GM12892 (cell line): ENCODE data around the gene IL9R.
"Not testable (repeated sequence)": the region's sequence is repeated elsewhere in the genome, so short reads cannot be mapped to it uniquely, and the experiment has no call there.

ENCODE experiments used
- DNase-seq: peaks from one replicate; pipeline ENCODE4 v3.0.0; 2011; ENCODE audit not compliant: insufficient read length
- FAIRE-seq: peaks from 2 replicates; lab custom pipeline; 2011; peaks lifted over from hg19 to GRCh38; lab: Jason Lieb, UNC
- POLR2A ChIP-seq: IDR thresholded peaks from 2 replicates; pipeline ENCODE4 v1.6.1; 2011; ENCODE audit warnings: low read depth, low read length, control low read depth
- POLR2AphosphoS5 ChIP-seq: IDR thresholded peaks from 2 replicates; pipeline ENCODE4 v1.6.1; 2011; ENCODE audit warnings: low read depth, low read length, control low read depth
- TAF1 ChIP-seq: IDR thresholded peaks from 2 replicates; pipeline ENCODE4 v1.6.1; 2011; ENCODE audit warnings: low read depth, mild to moderate bottlenecking, control low read depth, low read length, borderline replicate concordance

The IL9R gene

DNA sequence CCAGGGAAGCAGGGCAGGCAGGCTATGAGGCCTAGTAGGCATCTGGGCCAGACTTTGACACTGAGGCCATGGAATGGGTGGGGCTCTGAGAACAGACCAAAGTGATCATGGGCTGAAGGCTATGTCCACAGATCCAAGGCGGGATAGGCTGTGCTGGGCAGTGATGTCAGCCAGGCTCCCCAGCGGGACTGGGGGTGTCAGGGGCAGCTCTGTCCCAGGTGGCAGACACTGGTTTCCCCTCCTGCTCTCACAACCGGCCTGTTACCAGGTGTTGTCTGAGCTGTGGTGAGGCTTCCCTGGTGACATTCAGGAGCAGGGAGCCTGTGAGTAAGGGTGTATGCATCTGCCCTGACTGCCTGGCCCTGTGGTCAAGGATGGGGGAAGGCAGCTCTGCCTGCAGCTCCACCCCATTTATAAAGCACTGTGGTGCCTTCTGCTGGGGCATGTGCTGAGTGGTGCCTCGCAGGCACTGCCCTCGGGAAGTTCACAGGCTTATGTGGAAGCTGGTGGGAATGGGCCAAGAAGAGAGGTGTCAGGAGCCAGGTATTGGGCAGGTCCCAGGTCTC, 2.9 kb downstream of the IL9R start:
- TF ChIP-seq TAF1 (no peak), POLR2A (no peak), POLR2AphosphoS5 (no peak)
- no peak for DNase-seq
- no peak for FAIRE-seq

DNA sequence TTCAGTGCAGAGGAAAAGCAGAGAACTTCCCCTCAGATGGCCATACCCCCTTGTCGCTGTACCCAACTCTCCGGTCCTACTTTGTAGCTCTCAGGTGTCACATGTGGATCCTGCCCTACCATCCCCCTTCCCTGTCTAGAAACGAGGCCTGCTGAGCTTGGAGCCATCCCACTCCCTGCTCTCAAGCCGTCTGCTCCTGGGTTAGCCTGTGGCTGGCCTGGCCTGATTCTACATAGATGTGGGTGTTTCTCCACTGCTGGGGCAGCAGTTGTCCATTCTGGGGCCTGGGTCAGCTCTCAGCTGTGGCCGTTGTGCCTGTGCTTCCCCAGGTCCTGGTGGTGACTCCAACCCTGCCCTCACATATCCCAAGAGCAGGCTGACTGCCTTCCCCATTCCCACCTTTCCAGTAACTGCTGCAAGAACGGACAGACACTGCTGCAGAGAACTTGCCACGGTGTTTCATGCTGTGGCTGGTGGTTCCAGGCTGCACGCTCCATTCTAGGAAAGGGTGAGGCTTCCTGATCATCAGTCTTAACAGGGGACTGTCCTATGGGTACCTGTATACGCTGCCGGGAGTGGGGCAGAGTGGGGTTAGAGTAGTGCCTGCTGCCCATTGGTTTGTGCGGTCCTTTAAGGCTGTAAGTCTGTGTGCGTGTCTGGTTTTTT, 3.6 kb downstream of the IL9R start:
- FAIRE-seq = no peak
- TF ChIP-seq POLR2A (no peak), POLR2AphosphoS5 (no peak), TAF1 (no peak)
- no peak for DNase-seq

DNA sequence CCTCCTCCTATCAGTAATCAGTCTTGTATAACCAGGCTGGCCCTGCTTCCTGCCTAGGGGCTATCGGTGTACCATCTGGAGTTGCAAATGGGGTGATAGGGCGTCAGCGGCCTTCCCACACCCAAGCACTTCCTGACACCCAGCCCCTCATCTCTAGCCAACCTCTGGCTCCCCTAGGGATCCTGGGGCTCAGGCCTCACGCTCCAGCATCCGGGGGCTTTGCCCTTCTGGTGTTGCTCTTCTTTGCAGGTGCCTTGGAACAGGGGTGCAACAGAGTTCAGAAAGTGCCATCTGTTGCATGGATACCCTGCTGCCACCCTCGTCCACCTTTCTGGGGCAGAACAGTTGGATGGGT, 4.1 kb downstream of the IL9R start:
- FAIRE-seq = no peak
- DNase-seq = no peak
- TF ChIP-seq POLR2AphosphoS5 = no peak

DNA sequence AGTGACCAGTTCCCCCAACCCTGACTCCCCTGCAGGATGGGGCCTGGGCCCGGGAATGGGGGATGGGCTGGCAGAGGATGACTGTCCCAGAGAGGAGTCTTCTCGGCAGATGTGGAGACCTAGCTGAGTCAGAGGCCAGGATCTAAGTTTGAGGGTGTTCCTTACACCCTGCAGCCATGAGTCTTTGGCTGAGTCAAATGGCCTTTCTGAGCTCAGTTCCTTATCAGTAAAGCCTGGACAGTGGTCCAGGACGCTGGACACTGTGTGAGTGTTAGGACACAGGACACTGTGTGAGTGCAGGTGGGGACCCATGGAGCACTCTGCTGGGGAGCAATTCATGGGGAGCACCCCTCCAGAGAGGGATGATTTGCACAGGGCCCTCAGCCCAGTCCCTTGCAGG, 5.0 kb downstream of the IL9R start:
- TF ChIP-seq POLR2AphosphoS5 (no peak), POLR2A (no peak), TAF1 (no peak)
- no peak for DNase-seq
- no peak for FAIRE-seq

DNA sequence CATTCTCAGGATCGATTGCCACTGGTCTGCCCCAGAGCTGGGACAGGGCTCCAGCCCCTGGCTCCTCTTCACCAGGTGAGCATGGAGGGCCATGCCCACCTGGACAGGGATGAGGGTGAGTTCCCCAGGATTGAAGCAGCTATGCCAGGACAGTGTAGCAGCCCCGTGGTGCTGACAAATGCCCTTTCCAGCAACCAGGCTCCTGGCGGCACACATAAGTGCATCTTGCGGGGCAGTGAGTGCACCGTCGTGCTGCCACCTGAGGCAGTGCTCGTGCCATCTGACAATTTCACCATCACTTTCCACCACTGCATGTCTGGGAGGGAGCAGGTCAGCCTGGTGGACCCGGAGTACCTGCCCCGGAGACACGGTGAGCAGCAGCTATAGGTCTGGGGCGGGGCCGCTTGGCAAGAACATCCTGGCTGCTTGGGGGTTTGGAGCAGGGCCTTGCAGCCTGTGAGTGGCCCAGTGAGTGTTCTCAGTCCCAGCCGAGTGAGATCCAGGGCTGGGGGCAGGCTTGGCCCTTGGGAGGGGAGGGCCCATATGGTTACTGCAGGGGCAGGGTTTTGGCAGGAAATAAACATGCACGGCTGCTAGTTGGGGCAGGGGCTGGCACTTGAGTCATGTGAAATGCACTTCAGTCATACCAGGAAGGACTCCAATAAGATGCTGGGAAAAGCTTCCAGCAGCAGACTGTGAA, 6.1 kb downstream of the IL9R start:
- FAIRE-seq (no peak), DNase-seq (no peak)
- no peak for TF ChIP-seq TAF1
- TF ChIP-seq POLR2AphosphoS5 = no peak
- TF ChIP-seq POLR2A = no peak

DNA sequence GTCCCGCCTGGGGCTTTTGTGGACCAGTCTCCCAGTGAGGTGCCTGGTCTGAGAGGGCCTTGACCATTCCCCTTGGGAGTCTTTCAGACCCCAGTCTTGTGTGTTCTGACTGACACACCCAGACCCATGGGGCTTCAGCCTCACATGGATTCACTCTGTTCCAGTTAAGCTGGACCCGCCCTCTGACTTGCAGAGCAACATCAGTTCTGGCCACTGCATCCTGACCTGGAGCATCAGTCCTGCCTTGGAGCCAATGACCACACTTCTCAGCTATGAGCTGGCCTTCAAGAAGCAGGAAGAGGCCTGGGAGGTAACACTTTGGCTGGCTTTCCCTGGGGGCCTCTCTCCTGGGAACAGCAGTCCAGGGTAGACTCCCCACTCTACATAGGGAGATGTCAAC, 6.8 kb downstream of the IL9R start:
- FAIRE-seq = no peak

DNA sequence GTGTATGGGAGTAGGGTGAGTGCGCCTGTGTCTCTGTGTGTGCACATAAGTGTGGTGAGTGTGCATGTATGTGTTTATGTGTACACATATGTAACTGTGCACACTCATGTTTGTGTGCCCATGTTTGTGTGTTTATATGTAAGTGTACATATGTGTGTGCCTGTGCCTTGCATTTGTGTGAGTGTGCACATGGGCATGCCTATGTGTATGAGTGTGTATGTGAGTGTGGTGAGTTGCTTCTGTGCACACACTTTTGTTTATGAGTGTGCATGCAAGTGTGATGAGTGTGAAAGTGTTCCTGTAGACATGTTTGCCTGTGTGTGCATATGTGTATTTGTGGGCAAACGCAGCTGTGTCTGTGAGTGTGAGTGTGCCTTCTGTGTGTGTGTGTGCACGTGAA, 7.2 kb downstream of the IL9R start:
- TF ChIP-seq POLR2AphosphoS5 = no peak
- TF ChIP-seq POLR2A = no peak
- no peak for TF ChIP-seq TAF1
- FAIRE-seq (no peak), DNase-seq (no peak)

More for the DNA sequence above, 6.8 kb downstream of the IL9R start:
- no peak for TF ChIP-seq POLR2A
- no peak for TF ChIP-seq POLR2AphosphoS5
- TF ChIP-seq TAF1 = no peak
- no peak for DNase-seq

DNA sequence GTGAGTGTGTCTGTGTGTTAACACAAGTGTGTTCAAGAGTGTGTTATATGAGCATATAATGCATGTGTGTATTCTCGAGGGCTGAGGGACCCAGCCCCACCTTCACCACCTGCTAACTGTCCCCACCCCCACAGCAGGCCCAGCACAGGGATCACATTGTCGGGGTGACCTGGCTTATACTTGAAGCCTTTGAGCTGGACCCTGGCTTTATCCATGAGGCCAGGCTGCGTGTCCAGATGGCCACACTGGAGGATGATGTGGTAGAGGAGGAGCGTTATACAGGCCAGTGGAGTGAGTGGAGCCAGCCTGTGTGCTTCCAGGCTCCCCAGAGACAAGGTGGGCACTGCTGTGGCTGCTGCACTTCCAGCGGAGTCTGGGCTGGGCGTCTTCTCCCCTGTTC, 7.6 kb downstream of the IL9R start:
- FAIRE-seq (no peak), DNase-seq (no peak)
- no peak for TF ChIP-seq POLR2A
- no peak for TF ChIP-seq TAF1
- no peak for TF ChIP-seq POLR2AphosphoS5

DNA sequence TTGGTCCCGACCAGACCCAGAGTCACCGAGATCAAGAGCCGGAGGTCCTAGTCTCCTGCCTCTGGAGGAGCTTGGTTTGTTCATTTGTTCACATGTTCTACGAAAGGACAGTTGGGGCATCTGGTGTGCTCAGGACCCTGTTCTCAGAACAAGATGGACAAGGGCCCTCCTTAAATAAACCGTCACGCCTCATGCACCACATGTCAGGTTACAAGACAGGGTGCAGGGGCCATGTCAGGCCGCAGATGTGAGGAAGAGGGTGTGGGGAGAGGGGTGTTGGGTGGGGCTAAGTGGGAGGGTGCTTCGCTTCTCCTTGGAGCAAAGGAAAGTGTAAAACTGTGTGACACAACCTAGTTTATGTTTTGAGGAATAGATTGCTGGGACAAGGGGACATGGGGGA, 9.0 kb downstream of the IL9R start:
- FAIRE-seq = not testable (repeated sequence)

DNA sequence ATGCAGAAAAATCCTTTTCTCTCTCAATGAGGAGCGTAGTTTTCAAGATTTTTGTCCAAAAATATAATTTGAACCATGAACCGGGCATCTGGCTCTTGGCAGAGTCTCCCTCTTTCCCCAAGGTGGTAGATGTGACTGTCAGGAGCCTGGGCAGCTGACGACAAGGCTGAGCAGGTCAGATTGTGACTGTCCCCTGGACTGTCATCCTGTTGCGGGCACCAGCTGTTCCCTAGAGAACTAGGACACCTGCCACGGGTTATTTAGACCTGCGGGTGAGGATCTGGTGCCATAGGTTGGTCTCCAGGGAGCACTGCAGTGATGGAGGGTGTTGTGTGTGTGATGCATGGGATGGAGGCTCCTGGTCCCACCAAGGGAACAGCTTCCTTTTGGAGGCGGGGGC, 10.9 kb downstream of the IL9R start:
- not testable (repeated sequence) for DNase-seq
- peak; percentile 51 for FAIRE-seq

More for the DNA sequence above, 9.0 kb downstream of the IL9R start:
- DNase-seq = not testable (repeated sequence)

DNA sequence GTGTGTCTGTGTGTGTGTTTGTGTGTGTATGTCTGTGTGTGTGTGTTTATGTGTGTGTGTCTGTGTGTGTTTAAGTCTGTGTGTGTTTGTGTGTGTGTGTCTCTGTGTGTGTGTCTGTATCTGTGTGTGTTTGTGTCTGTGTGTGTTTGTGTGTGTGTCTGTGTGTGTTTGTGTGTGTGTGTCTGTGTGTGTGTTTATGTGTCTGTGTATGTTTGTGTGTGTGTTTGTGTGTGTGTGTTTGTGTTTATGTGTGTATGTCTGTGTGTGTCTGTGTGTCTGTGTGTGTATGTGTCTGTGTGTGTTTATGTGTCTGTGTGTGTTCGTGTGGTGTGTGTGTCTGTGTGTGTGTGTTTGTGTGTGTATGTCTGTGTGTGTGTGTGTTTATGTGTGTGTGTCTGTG, 11.4 kb downstream of the IL9R start:
- TF ChIP-seq TAF1 = no peak
- no peak for FAIRE-seq
- no peak for DNase-seq

DNA sequence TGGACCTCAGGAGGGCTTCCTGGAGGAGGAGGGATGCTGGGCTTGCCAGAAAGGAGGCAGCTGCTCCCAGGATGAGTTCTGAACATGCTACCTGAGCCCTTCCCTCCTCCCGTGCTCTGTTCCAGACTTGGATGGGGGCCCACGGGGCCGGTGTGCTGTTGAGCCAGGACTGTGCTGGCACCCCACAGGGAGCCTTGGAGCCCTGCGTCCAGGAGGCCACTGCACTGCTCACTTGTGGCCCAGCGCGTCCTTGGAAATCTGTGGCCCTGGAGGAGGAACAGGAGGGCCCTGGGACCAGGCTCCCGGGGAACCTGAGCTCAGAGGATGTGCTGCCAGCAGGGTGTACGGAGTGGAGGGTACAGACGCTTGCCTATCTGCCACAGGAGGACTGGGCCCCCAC, 12.2 kb downstream of the IL9R start:
- FAIRE-seq, DNase-seq: not testable (repeated sequence)

DNA sequence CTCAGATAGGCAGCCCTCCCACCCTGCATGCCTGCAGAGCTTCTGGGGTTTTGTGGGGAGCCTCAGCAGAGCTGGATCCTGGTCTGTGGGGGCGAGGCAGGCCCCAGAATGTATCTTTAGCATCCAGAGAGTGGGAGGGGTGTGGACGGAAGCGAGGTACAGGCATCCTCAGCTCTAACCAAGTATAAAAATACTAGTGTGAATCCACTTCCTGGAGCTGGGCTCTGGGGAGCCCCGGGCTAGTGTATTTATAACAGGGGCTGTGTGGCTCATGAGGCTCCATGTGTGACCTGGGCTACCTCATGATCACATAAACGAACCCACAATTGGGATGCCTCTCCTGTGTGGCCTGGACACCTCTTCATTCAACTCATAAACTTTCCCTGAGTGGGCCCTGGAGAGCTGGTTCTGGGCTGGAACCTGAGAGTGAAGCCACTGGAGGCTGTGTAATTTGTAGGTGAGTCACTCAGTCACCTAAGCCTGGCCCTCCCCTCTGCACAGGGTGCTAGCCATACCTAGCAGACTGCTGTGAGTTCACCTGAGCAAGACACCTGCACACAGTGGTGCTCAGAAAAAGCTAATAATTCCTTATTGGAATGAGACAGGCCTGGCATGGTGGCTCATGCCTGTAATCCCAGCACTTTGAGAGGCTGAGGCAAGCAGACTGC, 15.9 kb downstream of the IL9R start:
- FAIRE-seq = peak; percentile 98

DNA sequence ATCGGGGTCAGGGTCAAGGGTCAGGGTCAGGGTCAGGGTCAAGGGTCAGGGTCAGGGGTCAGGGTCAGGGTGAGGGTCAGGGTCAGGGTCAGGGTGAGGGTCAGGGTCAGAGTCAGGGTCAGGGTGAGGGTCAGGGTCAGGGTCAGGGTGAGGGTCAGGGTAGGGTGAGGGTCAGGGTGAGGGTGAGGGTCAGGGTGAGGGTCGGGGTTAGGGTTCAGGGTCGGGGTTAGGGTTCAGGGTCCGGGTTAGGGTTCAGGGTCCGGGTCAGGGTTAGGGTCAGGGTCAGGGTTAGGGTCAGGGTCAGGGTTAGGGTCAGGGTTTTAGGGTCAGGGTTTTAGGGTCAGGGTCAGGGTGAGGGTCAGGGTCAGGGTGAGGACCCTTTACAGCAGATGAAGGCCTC, 22.4 kb downstream of the IL9R start:
- not testable (repeated sequence) for DNase-seq, FAIRE-seq

More for the DNA sequence above, 15.9 kb downstream of the IL9R start:
- DNase-seq = not testable (repeated sequence)

DNA sequence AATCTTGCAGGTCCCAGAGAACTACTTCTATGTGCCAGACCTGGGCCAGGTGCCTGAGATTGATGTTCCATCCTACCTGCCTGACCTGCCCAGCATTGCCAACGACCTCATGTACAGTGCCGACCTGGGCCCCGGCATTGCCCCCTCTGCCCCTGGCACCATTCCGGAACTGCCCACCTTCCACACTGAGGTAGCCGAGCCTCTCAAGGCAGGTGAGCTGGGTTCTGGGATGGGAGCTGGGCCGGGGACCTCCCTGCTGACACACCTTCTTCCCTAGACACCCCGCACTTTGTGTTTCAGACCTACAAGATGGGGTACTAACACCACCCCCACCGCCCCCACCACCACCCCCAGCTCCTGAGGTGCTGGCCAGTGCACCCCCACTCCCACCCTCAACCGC, 25.5 kb downstream of the IL9R start:
- not testable (repeated sequence) for FAIRE-seq, DNase-seq

DNA sequence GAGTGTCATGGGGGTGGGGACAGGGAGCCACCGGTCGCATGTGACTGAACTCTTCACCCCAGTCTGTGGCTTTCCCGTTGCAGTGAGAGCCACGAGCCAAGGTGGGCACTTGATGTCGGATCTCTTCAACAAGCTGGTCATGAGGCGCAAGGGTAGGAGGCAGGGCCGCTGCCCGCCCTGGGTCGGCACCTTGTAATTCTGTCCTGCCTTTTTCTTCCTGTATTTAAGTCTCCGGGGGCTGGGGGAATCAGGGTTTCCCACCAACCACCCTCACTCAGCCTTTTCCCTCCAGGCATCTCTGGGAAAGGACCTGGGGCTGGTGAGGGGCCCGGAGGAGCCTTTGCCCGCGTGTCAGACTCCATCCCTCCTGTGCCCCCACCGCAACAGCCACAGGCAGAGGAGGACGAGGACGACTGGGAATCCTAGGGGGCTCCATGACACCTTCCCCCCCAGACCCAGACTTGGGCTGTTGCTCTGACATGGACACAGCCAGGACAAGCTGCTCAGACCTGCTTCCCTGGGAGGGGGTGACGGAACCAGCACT, 27.5 kb downstream of the IL9R start:
- not testable (repeated sequence) for FAIRE-seq, DNase-seq

DNA sequence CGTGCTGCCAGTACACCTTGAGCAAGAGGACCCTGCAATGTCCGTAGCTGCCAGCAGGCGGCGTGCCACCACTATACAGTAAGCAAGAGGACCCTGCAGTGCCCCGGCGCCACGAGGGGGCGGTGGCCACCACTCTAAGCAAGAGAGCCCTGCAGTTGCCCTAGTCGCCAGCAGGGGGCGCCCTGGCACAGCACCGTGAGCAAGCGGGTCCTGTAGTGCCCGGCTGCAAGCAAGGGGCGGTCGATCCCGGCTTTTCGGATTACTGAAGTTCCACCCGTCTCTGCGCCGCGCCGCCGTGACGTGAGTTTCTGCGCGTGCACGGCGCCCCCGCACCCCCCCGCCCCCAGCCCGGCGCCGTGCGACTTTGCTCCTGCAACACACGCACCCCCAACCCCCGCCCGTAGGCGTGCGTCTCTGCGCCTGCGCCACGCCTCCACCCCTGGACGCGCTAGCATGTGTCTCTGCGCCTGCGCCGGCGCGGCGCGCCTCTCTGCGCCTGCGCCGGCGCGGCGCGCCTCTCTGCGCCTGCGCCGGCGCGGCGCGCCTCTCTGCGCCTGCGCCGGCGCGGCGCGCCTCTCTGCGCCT, 31.2 kb downstream of the IL9R start:
- not testable (repeated sequence) for FAIRE-seq, DNase-seq

DNA sequence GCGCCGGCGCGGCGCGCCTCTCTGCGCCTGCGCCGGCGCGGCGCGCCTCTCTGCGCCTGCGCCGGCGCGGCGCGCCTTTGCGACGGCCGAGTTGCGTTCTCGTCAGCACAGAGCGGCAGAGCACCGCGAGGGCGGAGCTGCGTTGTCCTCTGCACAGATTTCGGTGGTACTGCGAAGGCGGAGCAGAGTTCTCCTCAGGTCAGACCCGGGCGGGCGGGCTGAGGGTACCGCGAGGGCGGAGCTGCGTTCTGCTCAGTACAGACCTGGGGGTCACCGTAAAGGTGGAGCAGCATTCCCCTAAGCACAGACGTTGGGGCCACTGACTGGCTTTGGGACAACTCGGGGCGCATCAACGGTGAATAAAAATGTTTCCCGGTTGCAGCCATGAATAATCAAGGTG, 31.8 kb downstream of the IL9R start:
- DNase-seq, FAIRE-seq: not testable (repeated sequence)
